Type B pancreatic cell (in vitro differentiated cells): ENCODE data around the gene TMEM150B. TPM values are rescaled to one million over a fixed set of nuclear protein-coding genes. Genes with fewer than 3 reads are reported as not detected.

Source experiments
- DNase-seq: peaks from one replicate; pipeline ENCODE4 v3.0.0; 2021; ENCODE audit warnings: mixed read lengths; ENCODE audit not compliant: unreplicated experiment; ENCODE audit errors: extremely low spot score
- H3K27ac Mint-ChIP-seq: 2 replicates; pipeline ENCODE4 v1.8.0; 2021; ENCODE audit warnings: mild to moderate bottlenecking, mixed read lengths
- H3K27me3 Mint-ChIP-seq: 2 replicates; pipeline ENCODE4 v1.8.0; 2021; ENCODE audit warnings: mixed read lengths
- H3K36me3 Mint-ChIP-seq: 2 replicates; pipeline ENCODE4 v1.8.0; 2021; ENCODE audit warnings: mixed read lengths
- H3K4me1 Mint-ChIP-seq: one replicate; pipeline ENCODE4 v1.8.0; 2021; ENCODE audit warnings: mixed read lengths; ENCODE audit not compliant: unreplicated experiment
- H3K4me3 Mint-ChIP-seq: 2 replicates; pipeline ENCODE4 v1.8.0; 2021; ENCODE audit warnings: mild to moderate bottlenecking, mixed read lengths
- H3K9me3 Mint-ChIP-seq: 2 replicates; pipeline ENCODE4 v1.8.0; 2021; ENCODE audit warnings: mixed read lengths
- total RNA-seq: library from RNA; stranded (reverse); gene quantifications from 2 replicates; pipeline ENCODE4 v1.2.1, GENCODE V29; 2021; ENCODE audit warnings: low replicate concordance
- TF ChIP-seq, protein P1 (sequence below): fragments of 200-600 bp; sonication (generic); conservative IDR thresholded peaks from 2 replicates; pipeline ENCODE4 v1.5.0; 2021; ENCODE audit warnings: antibody characterized with exemption, mild to moderate bottlenecking

Gene TMEM150B
- total RNA-seq, 1 donor from 2014 or later, result 1.2 TPM

DNA sequence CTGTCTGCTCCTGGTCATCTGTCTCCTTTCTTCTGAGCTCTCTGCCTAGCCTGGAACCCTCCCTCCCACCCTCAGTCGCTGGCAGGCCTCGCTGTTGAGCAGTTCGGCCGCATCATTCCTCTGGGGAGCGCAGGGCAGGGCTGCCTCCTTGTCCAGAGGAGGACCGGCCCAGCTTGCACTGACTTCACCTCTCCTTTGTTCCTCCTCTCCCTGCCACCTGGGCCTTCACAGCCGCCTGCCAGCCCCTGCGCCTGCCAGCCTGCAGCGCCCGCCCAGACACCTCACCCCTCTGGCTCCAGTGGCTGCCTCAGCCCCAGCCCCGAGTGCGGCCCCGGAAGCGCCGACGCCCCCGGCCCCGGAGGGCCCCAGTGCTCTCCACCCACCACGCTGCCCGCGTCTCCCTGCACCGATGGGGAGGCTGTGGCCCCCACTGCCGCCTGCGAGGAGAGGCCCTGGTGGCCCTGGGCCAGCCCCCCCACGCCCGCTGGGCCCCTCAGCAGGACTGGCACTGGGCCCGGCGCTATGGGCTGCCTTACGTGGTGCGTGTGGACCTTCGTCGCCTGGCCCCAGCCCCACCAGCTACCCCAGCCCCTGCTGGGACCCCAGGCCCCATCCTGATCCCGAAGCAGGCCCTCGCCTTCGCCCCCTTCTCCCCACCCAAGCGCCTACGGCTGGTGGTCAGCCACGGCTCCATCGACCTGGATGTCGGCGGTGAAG, 21.7 kb upstream of the TMEM150B start:
- Mint-ChIP-seq H3K27me3 (peaks cover 16% of the 10 kb centered on the region), H3K27ac (no peak overlapping the region), H3K36me3 (no peaks in the 10 kb centered on the region), H3K9me3 (no peaks in the 10 kb centered on the region), H3K4me1 (peaks cover 15% of the 10 kb centered on the region), H3K4me3 (no peak overlapping the region)
- TF ChIP-seq, protein P1, sequence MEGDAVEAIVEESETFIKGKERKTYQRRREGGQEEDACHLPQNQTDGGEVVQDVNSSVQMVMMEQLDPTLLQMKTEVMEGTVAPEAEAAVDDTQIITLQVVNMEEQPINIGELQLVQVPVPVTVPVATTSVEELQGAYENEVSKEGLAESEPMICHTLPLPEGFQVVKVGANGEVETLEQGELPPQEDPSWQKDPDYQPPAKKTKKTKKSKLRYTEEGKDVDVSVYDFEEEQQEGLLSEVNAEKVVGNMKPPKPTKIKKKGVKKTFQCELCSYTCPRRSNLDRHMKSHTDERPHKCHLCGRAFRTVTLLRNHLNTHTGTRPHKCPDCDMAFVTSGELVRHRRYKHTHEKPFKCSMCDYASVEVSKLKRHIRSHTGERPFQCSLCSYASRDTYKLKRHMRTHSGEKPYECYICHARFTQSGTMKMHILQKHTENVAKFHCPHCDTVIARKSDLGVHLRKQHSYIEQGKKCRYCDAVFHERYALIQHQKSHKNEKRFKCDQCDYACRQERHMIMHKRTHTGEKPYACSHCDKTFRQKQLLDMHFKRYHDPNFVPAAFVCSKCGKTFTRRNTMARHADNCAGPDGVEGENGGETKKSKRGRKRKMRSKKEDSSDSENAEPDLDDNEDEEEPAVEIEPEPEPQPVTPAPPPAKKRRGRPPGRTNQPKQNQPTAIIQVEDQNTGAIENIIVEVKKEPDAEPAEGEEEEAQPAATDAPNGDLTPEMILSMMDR, result no peak
- no peak for DNase-seq

DNA sequence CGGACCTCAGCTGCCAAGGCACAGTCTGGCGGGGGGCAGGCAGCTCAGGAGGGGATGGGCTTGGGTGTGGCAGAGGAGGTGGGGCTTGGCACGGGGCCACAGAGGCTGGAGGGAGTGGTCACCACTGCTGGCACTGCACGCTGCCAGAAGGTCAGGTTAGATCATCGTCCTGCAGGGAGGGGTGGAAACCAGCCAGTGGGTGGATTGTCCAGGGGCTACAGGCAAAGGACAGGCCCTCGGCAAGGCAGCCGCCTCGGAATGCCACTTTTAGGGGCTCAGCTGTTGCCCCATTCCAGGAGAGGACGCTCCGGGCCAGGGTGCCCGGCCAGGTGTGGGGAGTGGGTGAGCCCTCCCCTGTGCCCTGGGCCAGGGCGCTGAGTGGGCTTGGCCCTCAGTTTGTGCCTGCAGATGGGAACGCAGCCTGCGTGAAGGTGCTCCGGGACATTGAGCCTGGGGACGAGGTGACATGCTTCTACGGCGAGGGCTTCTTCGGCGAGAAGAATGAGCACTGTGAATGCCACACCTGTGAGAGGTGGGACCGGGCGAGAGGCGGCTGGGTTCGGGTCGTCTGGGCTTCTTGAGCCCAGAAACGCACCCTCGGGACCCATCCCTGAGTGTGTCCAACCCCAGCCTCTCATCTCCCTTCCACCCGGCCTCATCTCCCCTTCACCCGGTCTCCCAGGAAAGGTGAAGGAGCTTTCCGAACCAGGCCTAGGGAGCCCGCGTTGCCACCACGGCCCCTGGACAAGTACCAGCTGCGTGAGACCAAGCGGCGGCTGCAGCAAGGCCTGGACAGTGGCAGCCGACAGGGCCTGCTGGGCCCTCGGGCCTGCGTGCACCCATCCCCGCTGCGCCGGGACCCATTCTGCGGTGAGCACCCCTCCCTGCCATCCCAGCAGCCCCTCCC, 20.9 kb upstream of the TMEM150B start:
- no peak overlapping the region for H3K27ac Mint-ChIP-seq
- no peaks in the 10 kb centered on the region for H3K9me3 Mint-ChIP-seq
- peaks cover 8% of the 10 kb centered on the region for H3K27me3 Mint-ChIP-seq
- DNase-seq, result no peak
- TF ChIP-seq, protein P1, result no peak
- H3K4me1 Mint-ChIP-seq, result peaks cover 15% of the 10 kb centered on the region
- no peak overlapping the region for H3K4me3 Mint-ChIP-seq
- H3K36me3 Mint-ChIP-seq, result no peaks in the 10 kb centered on the region

DNA sequence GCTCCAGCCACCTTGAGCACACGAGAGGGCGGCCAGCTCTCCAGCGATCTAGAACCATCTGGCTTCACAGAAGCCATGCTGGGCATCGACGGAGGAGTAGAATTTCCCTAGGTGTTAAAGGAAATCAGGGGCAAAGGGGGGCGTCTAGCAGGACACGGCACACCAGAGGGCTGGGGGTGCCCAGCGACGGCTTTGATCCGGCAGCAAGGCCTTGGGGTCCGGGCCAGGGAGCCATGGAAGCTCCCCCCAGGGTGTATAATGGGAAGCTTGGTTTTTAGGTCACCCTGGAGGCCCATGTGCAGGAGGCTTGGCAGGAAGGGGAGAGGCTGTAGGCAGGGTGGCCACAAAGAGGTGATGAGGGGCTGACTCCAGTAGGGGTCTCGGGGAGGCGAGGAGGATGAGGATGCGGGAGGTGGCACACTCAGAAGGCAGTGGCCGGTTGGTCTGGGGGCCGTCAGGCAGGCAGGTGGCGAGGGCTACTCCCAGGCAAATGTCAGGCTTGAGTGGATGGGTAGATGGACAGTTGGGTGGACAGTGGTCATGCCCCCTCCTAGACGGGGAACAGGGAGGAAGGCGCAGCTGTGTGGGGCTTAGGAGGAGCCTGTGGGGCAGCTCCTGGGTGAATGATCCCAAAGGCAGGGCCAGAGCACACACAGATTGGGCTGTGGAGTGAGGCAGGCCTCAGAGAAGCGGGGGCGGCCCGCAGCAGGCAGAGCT, 20.1 kb upstream of the TMEM150B start:
- Mint-ChIP-seq H3K4me1 (peaks cover 15% of the 10 kb centered on the region), H3K27ac (peak overlapping the region; percentile 21), H3K9me3 (no peaks in the 10 kb centered on the region), H3K36me3 (no peaks in the 10 kb centered on the region), H3K4me3 (no peak overlapping the region), H3K27me3 (no peaks in the 10 kb centered on the region)
- TF ChIP-seq, protein P1, result no peak
- DNase-seq, result no peak

DNA sequence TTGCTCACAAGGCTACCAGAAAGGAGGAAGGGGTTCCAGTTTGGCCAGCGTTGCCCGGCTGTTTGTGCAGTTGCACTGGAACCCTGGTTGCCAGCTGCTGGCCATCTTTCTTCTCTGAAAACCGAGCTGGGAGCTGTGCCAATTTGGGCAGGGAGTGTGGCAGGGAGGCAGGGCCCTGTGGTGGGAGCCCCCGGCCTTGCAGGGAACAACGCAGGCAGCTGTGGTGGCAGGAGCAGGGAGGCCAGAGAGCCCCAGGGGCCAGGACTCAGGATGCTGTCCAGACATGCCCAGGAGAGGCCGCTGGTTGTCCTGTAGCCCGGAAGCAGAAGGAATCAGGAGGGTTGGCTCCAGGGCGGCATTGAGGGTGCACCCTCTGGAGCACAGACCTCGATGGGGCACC, 19.3 kb upstream of the TMEM150B start:
- Mint-ChIP-seq H3K4me1 (peaks cover 18% of the 10 kb centered on the region), H3K9me3 (no peaks in the 10 kb centered on the region), H3K27ac (no peak overlapping the region), H3K36me3 (peaks cover 4% of the 10 kb centered on the region), H3K4me3 (no peak overlapping the region), H3K27me3 (no peaks in the 10 kb centered on the region)
- no peak for DNase-seq
- TF ChIP-seq, protein P1, result no peak
